Endodermal cell (in vitro differentiated cells): Measurements from ENCODE around the gene GATAD2A. TPM values are rescaled to one million over a fixed set of nuclear protein-coding genes. Genes with fewer than 3 reads are reported as not detected.

Source experiments
- DNase-seq: peaks from one replicate; pipeline ENCODE4 v3.0.0-alpha.2; 2017
- H3K27ac ChIP-seq: 2 replicates; pipeline ENCODE4 v1.5.1; 2013; ENCODE audit warnings: mild to moderate bottlenecking, low read depth, low read length, moderate library complexity
- H3K27me3 ChIP-seq: 2 replicates; pipeline ENCODE4 v1.6.1; 2013; ENCODE audit warnings: mild to moderate bottlenecking, low read length, moderate library complexity; ENCODE audit not compliant: insufficient read depth, control insufficient read depth, poor library complexity, severe bottlenecking
- H3K36me3 ChIP-seq: 2 replicates; pipeline ENCODE4 v1.7.0; 2013; ENCODE audit warnings: mild to moderate bottlenecking, low read length, moderate library complexity; ENCODE audit not compliant: control insufficient read depth, insufficient read depth
- H3K4me1 ChIP-seq: one replicate; pipeline ENCODE4 v1.7.0; 2013; ENCODE audit warnings: low read length; ENCODE audit not compliant: control insufficient read depth, insufficient read depth
- H3K4me3 ChIP-seq: 2 replicates; pipeline ENCODE4 v1.5.1; 2013; ENCODE audit warnings: mild to moderate bottlenecking, low read length, moderate library complexity
- H3K9ac ChIP-seq: 2 replicates; pipeline ENCODE4 v1.6.1; 2013; ENCODE audit warnings: mild to moderate bottlenecking, low read length, moderate library complexity; ENCODE audit not compliant: poor library complexity, severe bottlenecking; ENCODE audit errors: extremely low read depth
- H3K9me3 ChIP-seq: 2 replicates; pipeline ENCODE4 v1.6.1; 2013; ENCODE audit warnings: mild to moderate bottlenecking, low read length, moderate library complexity; ENCODE audit not compliant: control insufficient read depth
- H3K27ac Mint-ChIP-seq: 2 replicates; pipeline ENCODE4 v1.8.0; 2020; ENCODE audit warnings: mixed read lengths
- H3K27me3 Mint-ChIP-seq: 2 replicates; pipeline ENCODE4 v1.8.0; 2021; ENCODE audit warnings: mild to moderate bottlenecking, mixed read lengths; ENCODE audit not compliant: insufficient read depth
- H3K36me3 Mint-ChIP-seq: 2 replicates; pipeline ENCODE4 v1.8.0; 2020; ENCODE audit warnings: low read depth, mixed read lengths
- H3K4me1 Mint-ChIP-seq: 2 replicates; pipeline ENCODE4 v1.8.0; 2020; ENCODE audit warnings: mixed read lengths
- H3K4me3 Mint-ChIP-seq: 2 replicates; pipeline ENCODE4 v1.8.0; 2020; ENCODE audit warnings: mild to moderate bottlenecking, moderate library complexity, mixed read lengths
- H3K9me3 Mint-ChIP-seq: 2 replicates; pipeline ENCODE4 v1.8.0; 2020; ENCODE audit warnings: mild to moderate bottlenecking, mixed read lengths
- CTCF ChIP-seq: fragments of 200-600 bp; sonication (generic); conservative IDR thresholded peaks from 2 replicates; pipeline ENCODE4 v1.5.0; 2021; ENCODE audit warnings: antibody characterized with exemption, mild to moderate bottlenecking
- WGBS, 2 experiments: methylation state at CpG; one replicate each; pipeline versions ENCODE4 v1.1.5 to v1.1.7; 2013; ENCODE audit warnings: missing lambda C conversion rate in 2 of 2, mixed read lengths in 1 of 2; ENCODE audit not compliant: insufficient coverage in 1 of 2, insufficient read length in 1 of 2; 5-methylcytosine and 5-hydroxymethylcytosine counted together
- total RNA-seq, 2 donors: library from RNA; stranded (reverse); fragmentation: NEBNext Ultra II Directional in 1 of 2; extraction: Animal tissue kit (Norgen Biotek cat#: 25700) in 1 of 2; gene quantifications; 2 replicates in 1 of 2; 3 replicates in 1 of 2; pipeline ENCODE4 v1.2.1, GENCODE V29; 2021

The GATAD2A gene
- total RNA-seq, 2 donors from 2014 or later = 115 to 126 TPM

- Mint-ChIP-seq H3K4me1 (no peaks in the 10 kb centered on the region), H3K9me3 (no peaks in the 10 kb centered on the region), H3K36me3 (peaks cover 77% of the 10 kb centered on the region), H3K27me3 (no peaks in the 10 kb centered on the region), H3K4me3 (no peak overlapping the region), H3K27ac (peak overlapping the region; percentile 70)
- Histone ChIP-seq H3K4me3 (no peak overlapping the region), H3K9me3 (no peaks in the 10 kb centered on the region), H3K9ac (no peak overlapping the region), H3K27me3 (no peaks in the 10 kb centered on the region), H3K4me1 (no peaks in the 10 kb centered on the region), H3K27ac (no peak overlapping the region), H3K36me3 (peaks cover 84% of the 10 kb centered on the region)
- no peak for DNase-seq
- WGBS, 2 experiments = 94 to 98% methylated on average over 15 to 18 of the region's 18 CpGs
- no peak for TF ChIP-seq CTCF
Observed at GRCh38 chr19:19499272-19499995, 94.0 kb downstream of the GATAD2A start.

GRCh38 chr19:19500975-19501644 lies 95.6 kb downstream of the GATAD2A start:
- TF ChIP-seq CTCF = no peak
- Mint-ChIP-seq H3K27me3 (no peaks in the 10 kb centered on the region), H3K36me3 (peaks cover 74% of the 10 kb centered on the region), H3K9me3 (no peaks in the 10 kb centered on the region), H3K4me1 (no peaks in the 10 kb centered on the region), H3K4me3 (no peak overlapping the region), H3K27ac (no peak overlapping the region)
- Histone ChIP-seq H3K36me3 (peaks cover 78% of the 10 kb centered on the region), H3K4me1 (no peaks in the 10 kb centered on the region), H3K9me3 (no peaks in the 10 kb centered on the region), H3K9ac (no peak overlapping the region), H3K4me3 (no peak overlapping the region), H3K27ac (no peak overlapping the region), H3K27me3 (no peaks in the 10 kb centered on the region)
- WGBS, 2 experiments = 94 to 96% methylated on average over 32 to 34 of the region's 34 CpGs
- no peak for DNase-seq

- Histone ChIP-seq H3K9me3 (no peaks in the 10 kb centered on the region), H3K36me3 (peaks cover 77% of the 10 kb centered on the region), H3K4me1 (no peaks in the 10 kb centered on the region), H3K4me3 (no peak overlapping the region), H3K27ac (no peak overlapping the region), H3K9ac (no peak overlapping the region), H3K27me3 (no peaks in the 10 kb centered on the region)
- TF ChIP-seq CTCF = no peak
- H3K9me3 Mint-ChIP-seq = no peaks in the 10 kb centered on the region
- 97% methylated on average over 26 of the region's 26 CpGs for WGBS, 2 experiments
- H3K36me3 Mint-ChIP-seq = peaks cover 73% of the 10 kb centered on the region
- no peak overlapping the region for H3K4me3 Mint-ChIP-seq
- no peaks in the 10 kb centered on the region for H3K4me1 Mint-ChIP-seq
- no peaks in the 10 kb centered on the region for H3K27me3 Mint-ChIP-seq
- H3K27ac Mint-ChIP-seq = no peak overlapping the region
- no peak for DNase-seq
Observed at GRCh38 chr19:19501798-19502197, 96.3 kb downstream of the GATAD2A start.
